HG03025 (cell line): Measurements from ENCODE around the gene ARHGEF2.
A peak's percentile ranks its signal among the peaks of the same experiment; 100 is the strongest.

Experiments used
- ATAC-seq: cut with Tn5 transposase; IDR thresholded peaks from one replicate; pipeline ENCODE4 v1.9.1; 2021; ENCODE audit warnings: mild to moderate bottlenecking, moderate library complexity; ENCODE audit not compliant: unreplicated experiment, low FRiP score

Gene ARHGEF2

GRCh38 chr1:155978325-155978972 is at the start of gene ARHGEF2:
Gene ARHGEF2, minus strand, starts transcription at chr1:155978547. Its CDS starts 120 bp downstream, at chr1:155978427.
- peak; percentile 37 for ATAC-seq

GRCh38 chr1:156026588-156026987 is 48.2 kb upstream of the ARHGEF2 start:
- no peak for ATAC-seq

- no peak for ATAC-seq
Observed at GRCh38 chr1:156025876-156026275, 47.5 kb upstream of the ARHGEF2 start.

GRCh38 chr1:156024801-156025200 is 46.5 kb upstream of the ARHGEF2 start:
- no peak for ATAC-seq

- no peak for ATAC-seq
Observed at GRCh38 chr1:156021954-156022353, 43.6 kb upstream of the ARHGEF2 start.

- no peak for ATAC-seq
Observed at GRCh38 chr1:156021093-156021428, 42.7 kb upstream of the ARHGEF2 start.

- peak; percentile 87 for ATAC-seq
Observed at GRCh38 chr1:156020293-156021092, 42.1 kb upstream of the ARHGEF2 start, which contains the start of gene SSR2. Gene SSR2, minus strand, starts transcription at chr1:156020951. Its CDS starts 784 bp downstream, at chr1:156020167.

GRCh38 chr1:156019946-156020292 is 41.6 kb upstream of the ARHGEF2 start:
- ATAC-seq = no peak

GRCh38 chr1:156014829-156015228 is 36.5 kb upstream of the ARHGEF2 start:
- ATAC-seq = no peak

- no peak for ATAC-seq
Observed at GRCh38 chr1:156012051-156012817, 33.9 kb upstream of the ARHGEF2 start.

- ATAC-seq = no peak
Observed at GRCh38 chr1:156009404-156009803, 31.1 kb upstream of the ARHGEF2 start.

- ATAC-seq = no peak
Observed at GRCh38 chr1:156006666-156007376, 28.5 kb upstream of the ARHGEF2 start.

- no peak for ATAC-seq
Observed at GRCh38 chr1:156004843-156005584, 26.7 kb upstream of the ARHGEF2 start.

GRCh38 chr1:156003923-156004188 is 25.5 kb upstream of the ARHGEF2 start:
- no peak for ATAC-seq

- no peak for ATAC-seq
Observed at GRCh38 chr1:156002188-156002911, 24.0 kb upstream of the ARHGEF2 start.

- no peak for ATAC-seq
Observed at GRCh38 chr1:156001662-156002171, 23.4 kb upstream of the ARHGEF2 start.

GRCh38 chr1:156001021-156001661 is 22.8 kb upstream of the ARHGEF2 start:
- no peak for ATAC-seq

- no peak for ATAC-seq
Observed at GRCh38 chr1:155999964-156000363, 21.6 kb upstream of the ARHGEF2 start.

GRCh38 chr1:155996166-155996565 is 17.8 kb upstream of the ARHGEF2 start:
- ATAC-seq = no peak
